ENCODE data around the gene NCAM2.

GRCh38 chr21:21111309-21111920 lies 113.2 kb downstream of the NCAM2 start:
- TF ChIP-seq CTCF (IDR thresholded peaks at IDR 0.05 in 8 of 11, conservative IDR thresholded peaks at IDR 0.05 in 3 of 11) (no peak), POLR2A (IDR thresholded peaks at IDR 0.05) (no peak), POLR2AphosphoS5 (IDR thresholded peaks at IDR 0.05) (no peak)
